ENCODE measurements around the gene CNTNAP2. TPM values are rescaled to one million over a fixed set of nuclear protein-coding genes. Genes with fewer than 3 reads are reported as not detected.

CNTNAP2 gene
- total and polyA plus RNA-seq, 2 donors from 2014 or later, result 0.06 to 0.13 TPM

GRCh38 chr7:146565872-146566271 lies 449.3 kb downstream of the CNTNAP2 start:
- no peak overlapping the region for H3K4me3 ChIP-seq (ENCODE audit: low read length in 3 of 3)
- H3K9me3 ChIP-seq (ENCODE audit: control insufficient read depth in 2 of 3, insufficient read depth in 1 of 3, low read length in 3 of 3), result no peaks in the 10 kb centered on the region
- H3K4me1 ChIP-seq (ENCODE audit: control insufficient read depth in 2 of 3, insufficient read depth in 2 of 3, low read depth in 1 of 3, low read length in 3 of 3), result no peaks in the 10 kb centered on the region
- intact Hi-C loops (cut with DNase I), result no loop called here
- FAIRE-seq (no peak), DNase-seq (no peak)
- TF ChIP-seq CTCF (IDR thresholded peaks at IDR 0.05; ENCODE audit: borderline replicate concordance, extremely low read depth, insufficient read depth), result no peak
- no peaks in the 10 kb centered on the region for H3K36me3 ChIP-seq (ENCODE audit: control insufficient read depth in 2 of 3, insufficient read depth in 3 of 3, low read length in 3 of 3)
- H3K27me3 ChIP-seq (ENCODE audit: control insufficient read depth, insufficient read depth, low read length), result no peaks in the 10 kb centered on the region
- H3K27ac ChIP-seq (ENCODE audit: low read depth in 2 of 2, low read length in 2 of 2), result no peak overlapping the region
- no peak overlapping the region for H3K9ac ChIP-seq (ENCODE audit: low read length in 3 of 3)

- no peaks in the 10 kb centered on the region for H3K9me3 ChIP-seq (ENCODE audit: control insufficient read depth in 2 of 3, insufficient read depth in 1 of 3, low read length in 3 of 3)
- intact Hi-C loops (cut with DNase I), result no loop called here
- FAIRE-seq, result no peak
Measured at GRCh38 chr7:146575903-146576302, 459.3 kb downstream of the CNTNAP2 start.

GRCh38 chr7:146591976-146592375 lies 475.4 kb downstream of the CNTNAP2 start:
- no peak for TF ChIP-seq CTCF (IDR thresholded peaks at IDR 0.05; ENCODE audit: borderline replicate concordance, extremely low read depth, insufficient read depth)
- no peaks in the 10 kb centered on the region for H3K4me1 ChIP-seq (ENCODE audit: control insufficient read depth in 2 of 3, insufficient read depth in 2 of 3, low read depth in 1 of 3, low read length in 3 of 3)
- DNase-seq, result no peak
- intact Hi-C loops (cut with DNase I), result no loop called here
- no peaks in the 10 kb centered on the region for H3K9me3 ChIP-seq (ENCODE audit: control insufficient read depth in 2 of 3, insufficient read depth in 1 of 3, low read length in 3 of 3)
- no peak for FAIRE-seq
- H3K27ac ChIP-seq (ENCODE audit: low read depth in 2 of 2, low read length in 2 of 2), result no peak overlapping the region
- no peaks in the 10 kb centered on the region for H3K27me3 ChIP-seq (ENCODE audit: control insufficient read depth, insufficient read depth, low read length)
- no peaks in the 10 kb centered on the region for H3K36me3 ChIP-seq (ENCODE audit: control insufficient read depth in 2 of 3, insufficient read depth in 3 of 3, low read length in 3 of 3)
- H3K9ac ChIP-seq (ENCODE audit: low read length in 3 of 3), result no peak overlapping the region
- no peak overlapping the region for H3K4me3 ChIP-seq (ENCODE audit: low read length in 3 of 3)

More at GRCh38 chr7:146575903-146576302, 459.3 kb downstream of the CNTNAP2 start:
- TF ChIP-seq CTCF (IDR thresholded peaks at IDR 0.05; ENCODE audit: borderline replicate concordance, extremely low read depth, insufficient read depth), result no peak
- no peak for DNase-seq
- Histone ChIP-seq H3K4me3 (ENCODE audit: low read length in 3 of 3) (no peak overlapping the region), H3K36me3 (ENCODE audit: control insufficient read depth in 2 of 3, insufficient read depth in 3 of 3, low read length in 3 of 3) (no peaks in the 10 kb centered on the region), H3K4me1 (ENCODE audit: control insufficient read depth in 2 of 3, insufficient read depth in 2 of 3, low read depth in 1 of 3, low read length in 3 of 3) (no peaks in the 10 kb centered on the region), H3K9ac (ENCODE audit: low read length in 3 of 3) (no peak overlapping the region), H3K27me3 (ENCODE audit: control insufficient read depth, insufficient read depth, low read length) (no peaks in the 10 kb centered on the region), H3K27ac (ENCODE audit: low read depth in 2 of 2, low read length in 2 of 2) (no peak overlapping the region)

- no peak overlapping the region for H3K4me3 ChIP-seq (ENCODE audit: low read length in 3 of 3)
- DNase-seq (no peak), FAIRE-seq (no peak)
- intact Hi-C loops (cut with DNase I), result no loop called here
- no peak overlapping the region for H3K27ac ChIP-seq (ENCODE audit: low read depth in 2 of 2, low read length in 2 of 2)
- no peaks in the 10 kb centered on the region for H3K27me3 ChIP-seq (ENCODE audit: control insufficient read depth, insufficient read depth, low read length)
- H3K9ac ChIP-seq (ENCODE audit: low read length in 3 of 3), result no peak overlapping the region
- no peaks in the 10 kb centered on the region for H3K36me3 ChIP-seq (ENCODE audit: control insufficient read depth in 2 of 3, insufficient read depth in 3 of 3, low read length in 3 of 3)
- H3K4me1 ChIP-seq (ENCODE audit: control insufficient read depth in 2 of 3, insufficient read depth in 2 of 3, low read depth in 1 of 3, low read length in 3 of 3), result no peaks in the 10 kb centered on the region
- no peak for TF ChIP-seq CTCF (IDR thresholded peaks at IDR 0.05; ENCODE audit: borderline replicate concordance, extremely low read depth, insufficient read depth)
- H3K9me3 ChIP-seq (ENCODE audit: control insufficient read depth in 2 of 3, insufficient read depth in 1 of 3, low read length in 3 of 3), result no peaks in the 10 kb centered on the region
Measured at GRCh38 chr7:146606628-146607027, 490.0 kb downstream of the CNTNAP2 start.
